Keratinocyte (primary cell): ENCODE measurements around the gene MAPK12. TPM values are rescaled to one million over a fixed set of nuclear protein-coding genes. Genes with fewer than 3 reads are reported as not detected.

ENCODE experiments used
- DNase-seq: peaks from one replicate; pipeline ENCODE4 v3.0.0-alpha.2; 2011; ENCODE audit warnings: low read depth, missing footprints, low spot score
- FAIRE-seq: peaks from 2 replicates; lab custom pipeline; 2011; peaks lifted over from hg19 to GRCh38; lab: Jason Lieb, UNC
- H2AFZ ChIP-seq: 2 replicates; pipeline ENCODE4 v1.6.0; 2012; ENCODE audit warnings: low read length, control low read depth, inconsistent platforms; ENCODE audit not compliant: control insufficient read depth
- H3K27ac ChIP-seq: 2 replicates; pipeline ENCODE4 v1.5.1; 2011; ENCODE audit warnings: low read length; ENCODE audit not compliant: control insufficient read depth, insufficient read depth
- H3K27me3 ChIP-seq: 3 replicates; pipeline ENCODE4 v1.6.0; 2011; ENCODE audit warnings: low read length; ENCODE audit not compliant: control insufficient read depth, insufficient read depth; ENCODE audit errors: extremely low read depth
- H3K36me3 ChIP-seq, 2 experiments: 2 replicates in 1 of 2; 3 replicates in 1 of 2; pipeline ENCODE4 v1.5.1; 2011; ENCODE audit warnings: low read length in 2 of 2, mild to moderate bottlenecking in 1 of 2; ENCODE audit not compliant: control insufficient read depth in 2 of 2, insufficient read depth in 2 of 2; ENCODE audit errors: extremely low read depth in 1 of 2
- H3K4me1 ChIP-seq: 3 replicates; pipeline ENCODE4 v1.5.1; 2011; ENCODE audit warnings: low read length; ENCODE audit not compliant: control insufficient read depth, insufficient read depth; ENCODE audit errors: extremely low read depth
- H3K4me2 ChIP-seq: 3 replicates; pipeline ENCODE4 v1.6.0; 2011; ENCODE audit warnings: low read depth, low read length; ENCODE audit not compliant: control insufficient read depth, insufficient read depth; ENCODE audit errors: extremely low read depth
- H3K4me3 ChIP-seq, 3 experiments: fragments of 200-600 bp in 1 of 3; sonication (generic) in 1 of 3; 2 replicates in 2 of 3; 3 replicates in 1 of 3; pipeline ENCODE4 v1.5.1; 2011 to 2016; ENCODE audit warnings: low read length in 3 of 3, mild to moderate bottlenecking in 3 of 3, control low read depth in 2 of 3, inconsistent platforms in 1 of 3, low read depth in 1 of 3, mixed read lengths in 1 of 3, mixed run types in 1 of 3, moderate library complexity in 1 of 3; ENCODE audit not compliant: control insufficient read depth in 2 of 3, insufficient read depth in 2 of 3; ENCODE audit errors: extremely low read depth in 1 of 3
- H3K79me2 ChIP-seq: 2 replicates; pipeline ENCODE4 v1.6.0; 2012; ENCODE audit warnings: low read length; ENCODE audit not compliant: control insufficient read depth, insufficient read depth
- H3K9ac ChIP-seq: 3 replicates; pipeline ENCODE4 v1.6.0; 2011; ENCODE audit warnings: low read length; ENCODE audit not compliant: control insufficient read depth, insufficient read depth; ENCODE audit errors: extremely low read depth
- H3K9me1 ChIP-seq: 3 replicates; pipeline ENCODE4 v1.6.0; 2011; ENCODE audit warnings: low read length; ENCODE audit not compliant: control insufficient read depth, insufficient read depth; ENCODE audit errors: extremely low read depth
- H3K9me3 ChIP-seq: 2 replicates; pipeline ENCODE4 v1.5.1; 2012; ENCODE audit warnings: low read depth, low read length; ENCODE audit not compliant: control insufficient read depth
- H4K20me1 ChIP-seq: 3 replicates; pipeline ENCODE4 v1.6.0; 2011; ENCODE audit warnings: low read length; ENCODE audit not compliant: control insufficient read depth, insufficient read depth; ENCODE audit errors: extremely low read depth
- CTCF ChIP-seq, 3 experiments: IDR thresholded peaks in 1 of 3; conservative IDR thresholded peaks in 1 of 3; optimal IDR thresholded peaks in 1 of 3; 2 replicates in 2 of 3; 3 replicates in 1 of 3; pipeline versions ENCODE3 to v1.5.1; 2011; ENCODE audit warnings: low read length in 3 of 3, mild to moderate bottlenecking in 3 of 3, moderate library complexity in 2 of 3, control low read depth in 1 of 3, inconsistent platforms in 1 of 3; ENCODE audit not compliant: insufficient read depth in 2 of 3; ENCODE audit errors: extremely low read depth in 1 of 3
- EZH2 ChIP-seq: IDR thresholded peaks from one replicate; pipeline ENCODE4 v1.6.1; 2012; ENCODE audit warnings: inconsistent platforms, mild to moderate bottlenecking, low read length, moderate library complexity
- dilution Hi-C: fragments of 300-500 bp; cut with MboI; formaldehyde crosslinking; loops from one replicate; pipeline ENCODE4 v1.7.0; 2020; ENCODE audit warnings: low sequenced_read_pairs; ENCODE audit not compliant: extremely low pct_ligation_motif_present
- polyA plus RNA-seq, 5 experiments: library from polyadenylated mRNA; depleted of rRNA in 3 of 5; stranded (reverse) in 3 of 5; stranded (forward) in 1 of 5; unstranded in 1 of 5; fragments of >200 nt; gene quantifications; 1 replicate in 1 of 5; 2 replicates in 3 of 5; 3 replicates in 1 of 5; pipeline versions ENCODE4 v1.2.1 to v1.2.3, GENCODE V29; 2011 to 2012; ENCODE audit warnings: missing spikeins in 2 of 5, low read depth in 1 of 5, low replicate concordance in 1 of 5

The MAPK12 gene
- polyA plus RNA-seq, 1 donor (not counting 4 experiments of a cell fraction or from before 2014, with no cell fraction given) = 10.1 TPM

GRCh38 chr22:50222508-50222907 is 39.0 kb downstream of the MAPK12 start:
- H3K9ac ChIP-seq = no peak overlapping the region

GRCh38 chr22:50221410-50222300 is 39.8 kb downstream of the MAPK12 start:
- Histone ChIP-seq H3K27ac (no peak overlapping the region), H3K27me3 (no peaks in the 10 kb centered on the region), H3K4me2 (no peak overlapping the region), H4K20me1 (no peaks in the 10 kb centered on the region), H3K9me1 (no peaks in the 10 kb centered on the region), H3K79me2 (no peaks in the 10 kb centered on the region), H3K4me3 (no peak overlapping the region), H3K36me3 (peaks cover 21 to 53% of the 10 kb centered on the region in 2 experiments), H3K4me1 (no peaks in the 10 kb centered on the region), H3K9ac (no peak overlapping the region), H3K9me3 (no peaks in the 10 kb centered on the region), H2AFZ (no peak overlapping the region)
- TF ChIP-seq EZH2 (no peak), CTCF (optimal IDR thresholded peaks at IDR 0.05 in 1 of 3, IDR thresholded peaks at IDR 0.05 in 1 of 3, conservative IDR thresholded peaks at IDR 0.05 in 1 of 3; ENCODE audit: extremely low read depth in 1 of 3, insufficient read depth in 2 of 3, low read length in 3 of 3) (peak in 2 of 3 experiments; percentile 16 to 31)
- dilution Hi-C loops = no loop called here
- no peak for DNase-seq
- FAIRE-seq = no peak

More at GRCh38 chr22:50222508-50222907, 39.0 kb downstream of the MAPK12 start:
- TF ChIP-seq EZH2 (no peak), CTCF (optimal IDR thresholded peaks at IDR 0.05 in 1 of 3, IDR thresholded peaks at IDR 0.05 in 1 of 3, conservative IDR thresholded peaks at IDR 0.05 in 1 of 3; ENCODE audit: extremely low read depth in 1 of 3, insufficient read depth in 2 of 3, low read length in 3 of 3) (no peak)
- H2AFZ ChIP-seq = no peak overlapping the region
- FAIRE-seq = no peak
- DNase-seq = no peak
- no peaks in the 10 kb centered on the region for H3K4me1 ChIP-seq
- no peak overlapping the region for H3K27ac ChIP-seq
- H3K79me2 ChIP-seq = no peaks in the 10 kb centered on the region
- H3K4me3 ChIP-seq = no peak overlapping the region
- no peaks in the 10 kb centered on the region for H3K9me3 ChIP-seq
- no peaks in the 10 kb centered on the region for H4K20me1 ChIP-seq
- H3K27me3 ChIP-seq = no peaks in the 10 kb centered on the region
- no peak overlapping the region for H3K4me2 ChIP-seq
- peaks cover 21 to 50% of the 10 kb centered on the region in 2 experiments for H3K36me3 ChIP-seq
- no peaks in the 10 kb centered on the region for H3K9me1 ChIP-seq
- dilution Hi-C loops = no loop called here
